SK-N-SH treated with all-trans-retinoic acid at 6 μM for 48 hours (cell line): ENCODE data around the gene DIP2B.

Experiments used
- ATAC-seq: fragments of 200-7000 bp; cut with Tn5 transposase; 3 replicates; pipeline ENCODE4 v1.9.1; 2020; ENCODE audit warnings: mild to moderate bottlenecking, moderate library complexity
- ARNTL ChIP-seq: fragments of 450-650 bp; formaldehyde crosslinking; IDR thresholded peaks from 2 replicates; pipeline ENCODE4 v1.5.0; 2020; ENCODE audit warnings: low read depth, mild to moderate bottlenecking, moderate library complexity, borderline replicate concordance
- BACH2 ChIP-seq: fragments of 250-450 bp; sonication (Bioruptor Pico); IDR thresholded peaks from 2 replicates; pipeline ENCODE4 v1.9.0; 2021; ENCODE audit warnings: mild to moderate bottlenecking, borderline replicate concordance
- CSDC2 ChIP-seq: fragments of 250-450 bp; sonication (Bioruptor Pico); IDR thresholded peaks from 2 replicates; pipeline ENCODE4 v1.5.0; 2020; ENCODE audit warnings: mild to moderate bottlenecking, moderate library complexity
- ESRRG ChIP-seq: fragments of 250-450 bp; sonication (Bioruptor Pico); IDR thresholded peaks from 2 replicates; pipeline ENCODE4 v1.6.1; 2021; ENCODE audit warnings: mild to moderate bottlenecking
- ISL1 ChIP-seq: fragments of 250-450 bp; sonication (Bioruptor Pico); IDR thresholded peaks from 2 replicates; pipeline ENCODE4 v2.1.2; 2022; ENCODE audit warnings: mild to moderate bottlenecking, moderate library complexity
- OSR1 ChIP-seq: fragments of 250-450 bp; sonication (Bioruptor Pico); IDR thresholded peaks from 2 replicates; pipeline ENCODE4 v1.8.0; 2022; ENCODE audit warnings: moderate library complexity, mild to moderate bottlenecking, inconsistent platforms
- PPARA ChIP-seq: fragments of 250-450 bp; sonication (Bioruptor Pico); IDR thresholded peaks from 2 replicates; pipeline ENCODE4 v1.5.0; 2020; ENCODE audit warnings: mild to moderate bottlenecking, borderline replicate concordance
- RARB ChIP-seq: fragments of 250-450 bp; sonication (Bioruptor Pico); IDR thresholded peaks from 2 replicates; pipeline ENCODE4 v1.8.0; 2021; ENCODE audit warnings: mild to moderate bottlenecking, moderate library complexity
- SNAI2 ChIP-seq: fragments of 250-450 bp; sonication (Bioruptor Pico); IDR thresholded peaks from 2 replicates; pipeline ENCODE4 v1.5.0; 2020; ENCODE audit warnings: mild to moderate bottlenecking, moderate library complexity
- TCF4 ChIP-seq: fragments of 250-450 bp; sonication (Bioruptor Pico); IDR thresholded peaks from 2 replicates; pipeline ENCODE4 v1.8.0; 2021; ENCODE audit warnings: mild to moderate bottlenecking, moderate library complexity, borderline replicate concordance
- ZC3H10 ChIP-seq: fragments of 250-450 bp; sonication (Bioruptor Pico); IDR thresholded peaks from 2 replicates; pipeline ENCODE4 v1.5.1; 2021; ENCODE audit warnings: mild to moderate bottlenecking, moderate library complexity
- ZFP3 ChIP-seq: fragments of 250-450 bp; sonication (Bioruptor Pico); IDR thresholded peaks from 2 replicates; pipeline ENCODE4 v1.5.0; 2020; ENCODE audit warnings: mild to moderate bottlenecking, moderate library complexity
- ZFP30 ChIP-seq: fragments of 450-650 bp; formaldehyde crosslinking; IDR thresholded peaks from 2 replicates; pipeline ENCODE4 v1.5.0; 2022; ENCODE audit warnings: mild to moderate bottlenecking, moderate library complexity
- ZNF565 ChIP-seq: fragments of 450-650 bp; formaldehyde crosslinking; conservative IDR thresholded peaks from 2 replicates; pipeline ENCODE4 v1.5.0; 2020; ENCODE audit warnings: low read depth, mild to moderate bottlenecking, moderate library complexity
- ZNF70 ChIP-seq: fragments of 450-650 bp; formaldehyde crosslinking; IDR thresholded peaks from 2 replicates; pipeline ENCODE4 v1.5.0; 2020; ENCODE audit warnings: mild to moderate bottlenecking, moderate library complexity
- ZNF8 ChIP-seq: fragments of 450-650 bp; formaldehyde crosslinking; IDR thresholded peaks from 2 replicates; pipeline ENCODE4 v1.5.0; 2020; ENCODE audit warnings: mild to moderate bottlenecking, moderate library complexity
- TF ChIP-seq, protein P1 (sequence below): fragments of 250-450 bp; sonication (Bioruptor Pico); IDR thresholded peaks from 2 replicates; pipeline ENCODE4 v1.5.1; 2020; ENCODE audit warnings: low read depth, mild to moderate bottlenecking, moderate library complexity
- TF ChIP-seq, protein P2 (sequence below): fragments of 250-450 bp; sonication (Bioruptor Pico); IDR thresholded peaks from 2 replicates; pipeline ENCODE4 v1.8.0; 2020; ENCODE audit warnings: mild to moderate bottlenecking, moderate library complexity, borderline replicate concordance
- TF ChIP-seq, protein P3 (sequence below): fragments of 250-450 bp; sonication (Bioruptor Pico); IDR thresholded peaks from 2 replicates; pipeline ENCODE4 v1.5.0; 2020; ENCODE audit warnings: mild to moderate bottlenecking, moderate library complexity
- TF ChIP-seq, protein P4 (sequence below): fragments of 250-450 bp; sonication (Bioruptor Pico); IDR thresholded peaks from 2 replicates; pipeline ENCODE4 v1.5.1; 2021; ENCODE audit warnings: mild to moderate bottlenecking, moderate library complexity
- TF ChIP-seq, protein P5 (sequence below): fragments of 250-450 bp; sonication (Bioruptor Pico); IDR thresholded peaks from 2 replicates; pipeline ENCODE4 v1.8.0; 2021; ENCODE audit warnings: low read depth, mild to moderate bottlenecking, moderate library complexity, borderline replicate concordance

The DIP2B gene

DNA sequence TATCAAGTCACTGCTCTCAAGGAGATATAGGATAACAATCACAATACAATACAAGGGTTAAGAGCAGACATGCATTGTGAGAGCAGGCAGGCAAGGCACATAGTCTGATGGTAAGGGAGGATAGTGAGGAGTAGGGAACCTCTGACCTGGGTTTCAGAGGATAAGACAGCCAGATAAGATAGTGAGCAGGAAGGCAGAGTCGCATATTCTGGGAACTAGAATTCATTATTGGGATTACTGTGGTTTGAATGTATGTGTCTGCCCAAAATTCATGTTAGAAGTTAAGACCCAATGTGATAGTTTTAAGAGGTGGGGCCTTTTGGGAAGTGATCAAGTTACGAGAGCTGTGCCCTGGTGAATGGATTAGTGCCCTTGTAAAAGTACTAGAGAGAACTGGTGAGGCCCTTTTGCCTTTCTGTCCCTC is 244.7 kb downstream of the DIP2B start:
- TF ChIP-seq ZNF8: no peak
- no peak for TF ChIP-seq BACH2 (CRISPR knock-in tag)
- no peak for TF ChIP-seq TCF4 (CRISPR knock-in tag)
- TF ChIP-seq ZC3H10: no peak
- TF ChIP-seq OSR1 (CRISPR knock-in tag): no peak
- TF ChIP-seq PPARA (CRISPR knock-in tag): no peak
- TF ChIP-seq ARNTL: no peak
- no peak for TF ChIP-seq CSDC2 (CRISPR knock-in tag)
- TF ChIP-seq, protein P1, sequence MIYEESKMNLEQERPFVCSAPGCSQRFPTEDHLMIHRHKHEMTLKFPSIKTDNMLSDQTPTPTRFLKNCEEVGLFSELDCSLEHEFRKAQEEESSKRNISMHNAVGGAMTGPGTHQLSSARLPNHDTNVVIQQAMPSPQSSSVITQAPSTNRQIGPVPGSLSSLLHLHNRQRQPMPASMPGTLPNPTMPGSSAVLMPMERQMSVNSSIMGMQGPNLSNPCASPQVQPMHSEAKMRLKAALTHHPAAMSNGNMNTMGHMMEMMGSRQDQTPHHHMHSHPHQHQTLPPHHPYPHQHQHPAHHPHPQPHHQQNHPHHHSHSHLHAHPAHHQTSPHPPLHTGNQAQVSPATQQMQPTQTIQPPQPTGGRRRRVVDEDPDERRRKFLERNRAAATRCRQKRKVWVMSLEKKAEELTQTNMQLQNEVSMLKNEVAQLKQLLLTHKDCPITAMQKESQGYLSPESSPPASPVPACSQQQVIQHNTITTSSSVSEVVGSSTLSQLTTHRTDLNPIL (CRISPR knock-in tag): no peak
- no peak for TF ChIP-seq ZFP30 (CRISPR knock-in tag)
- TF ChIP-seq ISL1 (CRISPR knock-in tag): no peak
- no peak for TF ChIP-seq SNAI2 (CRISPR knock-in tag)
- TF ChIP-seq, protein P2, sequence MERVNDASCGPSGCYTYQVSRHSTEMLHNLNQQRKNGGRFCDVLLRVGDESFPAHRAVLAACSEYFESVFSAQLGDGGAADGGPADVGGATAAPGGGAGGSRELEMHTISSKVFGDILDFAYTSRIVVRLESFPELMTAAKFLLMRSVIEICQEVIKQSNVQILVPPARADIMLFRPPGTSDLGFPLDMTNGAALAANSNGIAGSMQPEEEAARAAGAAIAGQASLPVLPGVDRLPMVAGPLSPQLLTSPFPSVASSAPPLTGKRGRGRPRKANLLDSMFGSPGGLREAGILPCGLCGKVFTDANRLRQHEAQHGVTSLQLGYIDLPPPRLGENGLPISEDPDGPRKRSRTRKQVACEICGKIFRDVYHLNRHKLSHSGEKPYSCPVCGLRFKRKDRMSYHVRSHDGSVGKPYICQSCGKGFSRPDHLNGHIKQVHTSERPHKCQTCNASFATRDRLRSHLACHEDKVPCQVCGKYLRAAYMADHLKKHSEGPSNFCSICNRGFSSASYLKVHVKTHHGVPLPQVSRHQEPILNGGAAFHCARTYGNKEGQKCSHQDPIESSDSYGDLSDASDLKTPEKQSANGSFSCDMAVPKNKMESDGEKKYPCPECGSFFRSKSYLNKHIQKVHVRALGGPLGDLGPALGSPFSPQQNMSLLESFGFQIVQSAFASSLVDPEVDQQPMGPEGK (CRISPR knock-in tag): no peak
- TF ChIP-seq ZNF70 (CRISPR knock-in tag): no peak
- TF ChIP-seq ESRRG (CRISPR knock-in tag): no peak
- TF ChIP-seq ZNF565: no peak
- TF ChIP-seq, protein P3, sequence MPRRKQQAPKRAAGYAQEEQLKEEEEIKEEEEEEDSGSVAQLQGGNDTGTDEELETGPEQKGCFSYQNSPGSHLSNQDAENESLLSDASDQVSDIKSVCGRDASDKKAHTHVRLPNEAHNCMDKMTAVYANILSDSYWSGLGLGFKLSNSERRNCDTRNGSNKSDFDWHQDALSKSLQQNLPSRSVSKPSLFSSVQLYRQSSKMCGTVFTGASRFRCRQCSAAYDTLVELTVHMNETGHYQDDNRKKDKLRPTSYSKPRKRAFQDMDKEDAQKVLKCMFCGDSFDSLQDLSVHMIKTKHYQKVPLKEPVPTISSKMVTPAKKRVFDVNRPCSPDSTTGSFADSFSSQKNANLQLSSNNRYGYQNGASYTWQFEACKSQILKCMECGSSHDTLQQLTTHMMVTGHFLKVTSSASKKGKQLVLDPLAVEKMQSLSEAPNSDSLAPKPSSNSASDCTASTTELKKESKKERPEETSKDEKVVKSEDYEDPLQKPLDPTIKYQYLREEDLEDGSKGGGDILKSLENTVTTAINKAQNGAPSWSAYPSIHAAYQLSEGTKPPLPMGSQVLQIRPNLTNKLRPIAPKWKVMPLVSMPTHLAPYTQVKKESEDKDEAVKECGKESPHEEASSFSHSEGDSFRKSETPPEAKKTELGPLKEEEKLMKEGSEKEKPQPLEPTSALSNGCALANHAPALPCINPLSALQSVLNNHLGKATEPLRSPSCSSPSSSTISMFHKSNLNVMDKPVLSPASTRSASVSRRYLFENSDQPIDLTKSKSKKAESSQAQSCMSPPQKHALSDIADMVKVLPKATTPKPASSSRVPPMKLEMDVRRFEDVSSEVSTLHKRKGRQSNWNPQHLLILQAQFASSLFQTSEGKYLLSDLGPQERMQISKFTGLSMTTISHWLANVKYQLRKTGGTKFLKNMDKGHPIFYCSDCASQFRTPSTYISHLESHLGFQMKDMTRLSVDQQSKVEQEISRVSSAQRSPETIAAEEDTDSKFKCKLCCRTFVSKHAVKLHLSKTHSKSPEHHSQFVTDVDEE (CRISPR knock-in tag): no peak
- TF ChIP-seq, protein P4, sequence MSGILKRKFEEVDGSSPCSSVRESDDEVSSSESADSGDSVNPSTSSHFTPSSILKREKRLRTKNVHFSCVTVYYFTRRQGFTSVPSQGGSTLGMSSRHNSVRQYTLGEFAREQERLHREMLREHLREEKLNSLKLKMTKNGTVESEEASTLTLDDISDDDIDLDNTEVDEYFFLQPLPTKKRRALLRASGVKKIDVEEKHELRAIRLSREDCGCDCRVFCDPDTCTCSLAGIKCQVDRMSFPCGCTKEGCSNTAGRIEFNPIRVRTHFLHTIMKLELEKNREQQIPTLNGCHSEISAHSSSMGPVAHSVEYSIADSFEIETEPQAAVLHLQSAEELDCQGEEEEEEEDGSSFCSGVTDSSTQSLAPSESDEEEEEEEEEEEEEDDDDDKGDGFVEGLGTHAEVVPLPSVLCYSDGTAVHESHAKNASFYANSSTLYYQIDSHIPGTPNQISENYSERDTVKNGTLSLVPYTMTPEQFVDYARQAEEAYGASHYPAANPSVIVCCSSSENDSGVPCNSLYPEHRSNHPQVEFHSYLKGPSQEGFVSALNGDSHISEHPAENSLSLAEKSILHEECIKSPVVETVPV (CRISPR knock-in tag): no peak
- no peak for ATAC-seq

DNA sequence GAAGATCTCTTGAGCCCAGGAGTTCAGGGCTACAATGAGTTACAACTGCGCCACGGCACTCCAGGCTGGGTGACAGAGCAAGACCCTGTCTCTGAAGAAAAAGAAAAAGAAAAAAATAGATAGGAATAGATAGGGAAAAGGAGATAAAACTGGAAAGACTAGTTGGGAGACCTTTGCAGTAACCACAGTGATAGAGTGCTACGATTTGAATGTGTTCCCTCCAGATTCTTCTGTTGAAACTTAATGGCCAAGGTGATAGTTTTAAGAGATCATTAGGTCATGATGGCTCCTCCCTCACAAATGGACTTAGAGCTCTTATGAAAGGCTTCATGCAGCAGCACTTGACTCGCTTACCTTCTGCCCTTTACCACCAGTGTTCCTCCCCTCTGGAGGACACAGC is 245.6 kb downstream of the DIP2B start:
- TF ChIP-seq ZFP3 (CRISPR knock-in tag) (no peak), ZNF565 (no peak), ZC3H10 (no peak), CSDC2 (CRISPR knock-in tag) (no peak), ZNF70 (CRISPR knock-in tag) (no peak), SNAI2 (CRISPR knock-in tag) (no peak), ISL1 (CRISPR knock-in tag) (no peak), PPARA (CRISPR knock-in tag) (no peak), RARB (CRISPR knock-in tag) (no peak)
- TF ChIP-seq, protein P3 (CRISPR knock-in tag): no peak
- TF ChIP-seq, protein P4 (CRISPR knock-in tag): no peak
- TF ChIP-seq, protein P5, sequence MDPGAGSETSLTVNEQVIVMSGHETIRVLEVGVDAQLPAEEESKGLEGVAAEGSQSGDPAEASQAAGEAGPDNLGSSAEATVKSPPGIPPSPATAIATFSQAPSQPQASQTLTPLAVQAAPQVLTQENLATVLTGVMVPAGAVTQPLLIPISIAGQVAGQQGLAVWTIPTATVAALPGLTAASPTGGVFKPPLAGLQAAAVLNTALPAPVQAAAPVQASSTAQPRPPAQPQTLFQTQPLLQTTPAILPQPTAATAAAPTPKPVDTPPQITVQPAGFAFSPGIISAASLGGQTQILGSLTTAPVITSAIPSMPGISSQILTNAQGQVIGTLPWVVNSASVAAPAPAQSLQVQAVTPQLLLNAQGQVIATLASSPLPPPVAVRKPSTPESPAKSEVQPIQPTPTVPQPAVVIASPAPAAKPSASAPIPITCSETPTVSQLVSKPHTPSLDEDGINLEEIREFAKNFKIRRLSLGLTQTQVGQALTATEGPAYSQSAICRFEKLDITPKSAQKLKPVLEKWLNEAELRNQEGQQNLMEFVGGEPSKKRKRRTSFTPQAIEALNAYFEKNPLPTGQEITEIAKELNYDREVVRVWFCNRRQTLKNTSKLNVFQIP (CRISPR knock-in tag): no peak
- no peak for ATAC-seq
